ENCODE measurements around the gene ATRIP.

The ATRIP gene

DNA sequence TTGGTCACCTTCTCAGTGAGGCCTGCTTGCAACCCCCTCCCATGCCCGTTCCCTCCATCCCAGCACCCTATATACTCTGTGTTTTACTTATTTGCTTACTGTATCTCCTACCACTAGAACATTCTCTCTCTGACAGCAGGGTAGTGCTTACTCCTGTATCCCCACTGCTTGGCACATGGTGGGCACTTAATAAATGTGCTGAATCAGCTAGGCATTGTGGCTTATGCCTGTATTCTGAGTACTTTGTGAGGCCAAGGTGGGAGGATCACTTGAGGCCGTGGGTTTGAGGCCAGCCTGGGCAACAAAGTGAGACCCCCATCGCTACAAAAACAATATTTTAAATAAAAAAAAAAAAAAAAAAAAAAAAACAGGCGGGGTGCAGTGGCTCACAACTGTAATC, 65.0 kb downstream of the ATRIP start:
- no peak for DNase-seq
- in situ Hi-C loops (cut with HindIII; ENCODE audit: low pct_ligation_motif_present, low pct_unique_long_range_greater_than_20kb, low sequenced_read_pairs), result no loop called here

GRCh38 chr3:48514431-48515227, 68.1 kb downstream of the ATRIP start:
- no peak for DNase-seq
- in situ Hi-C loops (cut with HindIII; ENCODE audit: low pct_ligation_motif_present, low pct_unique_long_range_greater_than_20kb, low sequenced_read_pairs), result no loop called here

All from ACHN (cell line).